ENCODE data around the gene DLX4.

Gene DLX4

DNA sequence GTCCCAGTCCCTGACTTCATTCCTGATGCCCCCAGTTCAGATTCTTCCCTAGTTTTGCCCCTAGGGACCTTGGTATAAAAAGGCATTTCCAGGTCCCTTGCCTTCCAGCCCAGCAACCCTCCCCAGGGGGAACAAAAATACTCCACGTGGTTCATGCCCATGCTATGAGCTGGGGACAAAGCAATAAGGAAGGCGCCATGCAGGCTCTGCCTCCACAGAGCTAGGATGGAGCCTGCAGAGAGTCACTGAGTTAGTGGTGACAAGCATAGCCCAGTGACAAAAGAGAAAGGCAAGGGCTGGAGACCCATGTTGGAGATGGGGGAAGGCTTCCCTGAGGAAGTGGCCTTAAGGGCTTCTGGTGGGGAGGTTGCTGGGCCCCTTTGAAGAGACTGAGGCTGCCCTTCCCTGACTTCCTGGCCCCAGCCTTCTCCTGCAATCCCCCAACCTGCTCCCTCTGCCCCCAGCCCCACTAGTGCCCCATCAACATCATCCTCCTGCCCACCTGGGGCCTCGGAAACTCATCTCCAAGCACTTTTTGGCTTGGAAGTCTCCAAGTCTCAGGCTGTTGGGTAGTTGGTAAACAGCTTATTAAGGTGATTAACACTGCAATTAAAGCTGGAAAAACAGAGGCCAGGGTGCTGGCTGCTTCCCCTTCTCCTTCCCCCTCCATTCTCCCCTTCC is 16.5 kb downstream of the DLX4 start:
- Mint-ChIP-seq H3K27ac (no peak overlapping the region), H3K36me3 (no peaks in the 10 kb centered on the region), H3K9me3 (no peaks in the 10 kb centered on the region), H3K27me3 (peaks cover 90% of the 10 kb centered on the region), H3K4me3 (no peak overlapping the region), H3K4me1 (peaks cover 5% of the 10 kb centered on the region)
- no peak for ATAC-seq

GRCh38 chr17:49986396-49987289 is 17.7 kb downstream of the DLX4 start:
- ATAC-seq = no peak
- Mint-ChIP-seq H3K27ac (no peak overlapping the region), H3K27me3 (peaks cover 89% of the 10 kb centered on the region), H3K4me3 (no peak overlapping the region), H3K36me3 (no peaks in the 10 kb centered on the region), H3K9me3 (no peaks in the 10 kb centered on the region), H3K4me1 (peaks cover 5% of the 10 kb centered on the region)

- ATAC-seq = no peak
- no peaks in the 10 kb centered on the region for H3K36me3 Mint-ChIP-seq
- H3K27ac Mint-ChIP-seq = no peak overlapping the region
- H3K9me3 Mint-ChIP-seq = no peaks in the 10 kb centered on the region
- H3K27me3 Mint-ChIP-seq = peaks cover 89% of the 10 kb centered on the region
- H3K4me3 Mint-ChIP-seq = no peak overlapping the region
- H3K4me1 Mint-ChIP-seq = peaks cover 5% of the 10 kb centered on the region
Measured at GRCh38 chr17:49987290-49987585, 18.2 kb downstream of the DLX4 start.

GRCh38 chr17:49987681-49988441 is 18.9 kb downstream of the DLX4 start:
- no peak for ATAC-seq
- no peaks in the 10 kb centered on the region for H3K36me3 Mint-ChIP-seq
- H3K4me1 Mint-ChIP-seq = peaks cover 5% of the 10 kb centered on the region
- H3K27me3 Mint-ChIP-seq = peaks cover 92% of the 10 kb centered on the region
- H3K27ac Mint-ChIP-seq = no peak overlapping the region
- H3K9me3 Mint-ChIP-seq = no peaks in the 10 kb centered on the region
- no peak overlapping the region for H3K4me3 Mint-ChIP-seq

GRCh38 chr17:49989518-49989880 is 20.5 kb downstream of the DLX4 start:
- Mint-ChIP-seq H3K9me3 (no peaks in the 10 kb centered on the region), H3K4me3 (no peak overlapping the region), H3K4me1 (peaks cover 14% of the 10 kb centered on the region), H3K27me3 (peaks cover 96% of the 10 kb centered on the region), H3K27ac (no peak overlapping the region), H3K36me3 (no peaks in the 10 kb centered on the region)
- ATAC-seq = no peak

DNA sequence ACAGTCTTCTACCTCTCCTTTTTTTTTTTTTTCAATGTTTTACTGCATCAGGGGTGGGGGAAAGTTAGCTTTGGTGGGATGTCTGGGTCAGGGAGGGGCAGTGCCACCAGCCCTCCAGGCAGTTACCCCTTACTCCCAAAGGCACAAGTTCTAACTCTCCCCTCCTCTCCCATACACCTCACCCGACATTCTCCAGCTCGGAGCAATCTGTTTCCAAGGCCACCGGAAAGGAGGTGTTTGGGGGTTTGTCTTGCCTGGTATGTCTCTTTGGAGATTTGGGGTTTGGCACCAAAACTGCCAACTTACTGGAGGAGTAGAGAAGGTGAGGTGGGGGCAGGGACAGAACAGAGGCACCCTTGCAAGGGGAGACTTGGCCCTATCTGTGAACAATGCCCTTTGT is 21.3 kb downstream of the DLX4 start:
- Mint-ChIP-seq H3K27me3 (peaks cover 96% of the 10 kb centered on the region), H3K4me3 (no peak overlapping the region), H3K36me3 (no peaks in the 10 kb centered on the region), H3K9me3 (no peaks in the 10 kb centered on the region), H3K4me1 (peaks cover 22% of the 10 kb centered on the region), H3K27ac (no peak overlapping the region)
- no peak for ATAC-seq

DNA sequence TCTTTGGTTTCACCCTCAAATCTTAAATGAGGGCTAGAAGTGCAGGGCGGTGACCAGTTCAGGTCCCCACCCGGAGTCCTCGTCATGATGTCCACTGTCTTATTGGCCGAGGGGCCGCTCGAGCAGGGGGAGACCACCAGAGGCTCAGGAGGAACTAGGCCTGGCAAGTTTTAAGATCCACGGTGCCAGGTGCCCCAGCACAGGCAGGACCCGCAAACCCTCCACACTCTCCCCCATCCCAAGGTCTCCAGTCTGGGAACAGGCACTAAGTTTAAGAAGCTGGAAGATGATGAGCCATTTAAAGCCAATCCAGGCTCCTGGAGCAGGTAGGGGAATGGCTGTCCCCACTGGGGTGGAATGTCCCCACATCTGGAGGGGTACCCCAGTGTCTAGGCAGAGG is 21.9 kb downstream of the DLX4 start:
- H3K4me1 Mint-ChIP-seq = peaks cover 25% of the 10 kb centered on the region
- H3K9me3 Mint-ChIP-seq = no peaks in the 10 kb centered on the region
- peaks cover 96% of the 10 kb centered on the region for H3K27me3 Mint-ChIP-seq
- no peak overlapping the region for H3K27ac Mint-ChIP-seq
- ATAC-seq = no peak
- H3K4me3 Mint-ChIP-seq = no peak overlapping the region
- no peaks in the 10 kb centered on the region for H3K36me3 Mint-ChIP-seq

DNA sequence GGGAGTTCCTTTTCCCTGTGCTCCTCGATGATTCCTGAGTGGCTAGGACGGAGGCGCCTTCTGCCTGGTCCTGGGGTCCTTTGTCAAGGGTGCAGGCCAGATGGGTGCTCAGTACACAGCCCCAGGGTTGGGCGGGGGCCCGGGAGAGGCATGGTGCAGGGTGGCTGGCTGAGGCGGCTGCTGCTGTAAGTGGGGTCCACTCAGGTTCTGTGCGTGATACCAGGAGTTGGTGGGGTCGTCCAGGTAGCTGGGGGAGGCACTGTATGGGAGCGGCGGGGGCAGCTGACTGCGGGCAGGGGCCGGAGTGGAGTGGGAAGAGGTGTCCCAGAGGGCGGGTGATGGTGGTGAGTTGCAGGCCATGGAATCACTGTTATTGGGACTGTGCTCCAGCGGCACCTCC is 22.4 kb downstream of the DLX4 start:
- H3K9me3 Mint-ChIP-seq = no peaks in the 10 kb centered on the region
- peaks cover 29% of the 10 kb centered on the region for H3K4me1 Mint-ChIP-seq
- H3K4me3 Mint-ChIP-seq = no peak overlapping the region
- H3K27ac Mint-ChIP-seq = no peak overlapping the region
- peaks cover 96% of the 10 kb centered on the region for H3K27me3 Mint-ChIP-seq
- no peak for ATAC-seq
- no peaks in the 10 kb centered on the region for H3K36me3 Mint-ChIP-seq

DNA sequence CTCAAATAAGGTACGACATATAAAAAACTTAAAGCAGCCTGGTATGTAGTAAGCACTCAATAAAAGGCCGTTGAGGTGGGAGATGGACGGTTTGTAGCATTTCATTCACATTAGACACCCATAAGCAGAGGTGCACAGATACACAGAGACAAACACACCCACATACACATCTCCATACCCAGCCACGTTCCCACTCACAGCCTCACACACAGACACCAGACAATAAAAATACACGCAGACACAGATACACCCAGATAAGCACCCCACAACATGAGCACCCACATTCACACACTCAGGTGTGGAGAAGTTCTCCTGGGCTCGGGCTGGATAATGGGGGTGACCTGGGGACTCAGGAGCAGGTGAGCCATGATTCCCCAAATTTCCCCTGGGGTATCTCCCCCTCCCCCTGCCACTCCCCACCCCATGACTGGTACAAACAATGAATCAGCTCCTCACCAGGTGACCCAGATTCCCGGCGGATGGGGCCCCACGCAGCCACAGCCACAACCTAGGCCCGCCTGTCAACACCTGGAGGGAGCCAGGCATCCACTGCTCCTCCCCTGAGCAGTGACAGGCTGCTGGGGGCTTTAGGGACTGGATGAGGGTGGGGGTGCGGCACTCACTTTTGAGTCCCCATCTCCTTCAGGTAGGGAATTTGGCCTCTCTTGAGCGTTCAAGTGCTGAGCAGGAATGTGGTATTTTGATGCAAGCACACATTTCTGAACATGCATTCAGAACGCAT is 23.4 kb downstream of the DLX4 start:
- Mint-ChIP-seq H3K4me3 (no peak overlapping the region), H3K27ac (no peak overlapping the region), H3K4me1 (peaks cover 34% of the 10 kb centered on the region), H3K9me3 (no peaks in the 10 kb centered on the region), H3K27me3 (peaks cover 96% of the 10 kb centered on the region), H3K36me3 (no peaks in the 10 kb centered on the region)
- ATAC-seq = no peak

DNA sequence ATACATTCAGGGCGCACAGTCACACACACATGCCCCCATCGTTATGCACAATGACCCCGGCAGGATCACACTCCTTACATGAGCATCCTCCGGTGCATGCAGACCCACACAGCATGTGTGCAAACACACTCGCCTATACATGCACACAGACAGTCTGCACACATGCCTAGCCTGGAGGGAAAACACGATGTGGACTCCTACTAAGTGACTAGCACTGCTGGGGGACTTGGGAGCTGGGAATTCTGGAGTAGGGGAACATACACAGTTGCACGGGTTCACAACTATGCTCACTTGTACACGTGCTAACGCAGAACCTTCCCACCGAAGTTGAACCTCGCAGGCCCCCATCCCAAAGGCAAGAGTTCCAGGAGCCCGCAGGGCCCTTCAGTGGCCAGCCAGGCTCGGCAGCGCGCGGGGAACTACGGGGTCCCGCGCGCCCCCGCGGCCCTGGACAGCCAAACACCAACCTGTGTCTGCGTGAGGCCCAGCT is 24.0 kb downstream of the DLX4 start:
- Mint-ChIP-seq H3K4me3 (peak overlapping the region; percentile 16), H3K27me3 (peaks cover 96% of the 10 kb centered on the region), H3K36me3 (no peaks in the 10 kb centered on the region), H3K27ac (no peak overlapping the region), H3K4me1 (peaks cover 34% of the 10 kb centered on the region), H3K9me3 (no peaks in the 10 kb centered on the region)
- no peak for ATAC-seq

GRCh38 chr17:49993423-49994060 is 24.6 kb downstream of the DLX4 start:
- ATAC-seq = no peak
- Mint-ChIP-seq H3K4me3 (peak overlapping the region; percentile 75), H3K27ac (peak overlapping the region; percentile 52), H3K4me1 (peaks cover 29% of the 10 kb centered on the region), H3K36me3 (no peaks in the 10 kb centered on the region), H3K9me3 (no peaks in the 10 kb centered on the region), H3K27me3 (peaks cover 96% of the 10 kb centered on the region)

DNA sequence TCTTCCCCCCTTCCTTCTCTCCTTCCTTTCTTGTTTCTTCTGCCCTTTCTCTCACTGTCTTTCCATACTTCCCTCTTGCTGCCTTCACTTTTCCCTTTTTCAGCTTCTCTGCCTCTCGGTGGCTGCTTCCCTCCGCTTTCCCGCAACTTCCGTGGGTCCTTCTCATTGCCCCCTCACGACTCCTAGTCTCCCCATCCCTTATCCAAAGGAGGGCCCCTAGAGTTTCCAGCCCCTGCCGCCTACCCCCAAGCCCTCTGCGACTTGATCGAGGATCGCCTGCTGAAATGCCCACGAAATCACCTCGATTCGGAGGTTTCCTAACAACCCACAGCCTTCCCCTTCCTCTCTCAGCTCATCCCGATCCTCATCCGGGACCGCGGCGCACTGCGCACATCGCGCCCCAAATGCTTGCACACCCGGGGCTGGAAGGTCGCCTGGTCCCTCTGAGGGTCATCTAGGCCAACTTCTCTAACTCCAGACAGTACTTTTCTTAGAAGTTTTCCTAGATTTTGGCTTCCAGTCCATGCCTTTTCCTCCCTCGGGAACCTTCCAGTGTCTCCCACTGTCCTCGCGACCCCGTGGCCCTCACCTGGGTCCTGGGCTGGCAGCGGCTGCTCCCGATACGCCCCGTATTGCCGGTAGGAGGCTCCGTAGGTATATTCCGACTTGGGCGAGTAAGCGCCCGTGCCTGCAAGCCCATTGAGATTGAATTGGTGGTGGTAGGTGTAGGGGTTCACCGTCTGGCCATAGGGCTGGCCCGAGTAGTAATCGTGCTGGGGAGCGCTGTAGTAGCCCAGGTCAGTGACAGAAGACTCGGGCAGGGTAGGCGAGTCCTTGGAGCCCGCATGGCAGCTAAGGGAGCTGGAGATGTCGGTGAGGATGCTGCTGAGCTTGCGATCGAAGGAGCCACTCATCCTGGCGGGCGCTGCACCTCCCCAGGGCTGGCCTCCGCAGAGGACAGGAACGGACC is 25.4 kb downstream of the DLX4 start:
- no peaks in the 10 kb centered on the region for H3K36me3 Mint-ChIP-seq
- H3K9me3 Mint-ChIP-seq = no peaks in the 10 kb centered on the region
- H3K4me1 Mint-ChIP-seq = peaks cover 29% of the 10 kb centered on the region
- H3K4me3 Mint-ChIP-seq = peak overlapping the region; percentile 75
- H3K27me3 Mint-ChIP-seq = peaks cover 96% of the 10 kb centered on the region
- H3K27ac Mint-ChIP-seq = peak overlapping the region; percentile 52
- ATAC-seq = no peak

GRCh38 chr17:49995055-49995738 is 26.2 kb downstream of the DLX4 start, which contains the start of gene DLX3:
Gene DLX3, minus strand, starts transcription at chr17:49995224. Its CDS starts 226 bp downstream, at chr17:49994998.
- ATAC-seq = no peak

More at GRCh38 chr17:49995055-49995738, 26.2 kb downstream of the DLX4 start, which contains the start of gene DLX3:
- peaks cover 94% of the 10 kb centered on the region for H3K27me3 Mint-ChIP-seq
- no peaks in the 10 kb centered on the region for H3K36me3 Mint-ChIP-seq
- H3K4me3 Mint-ChIP-seq = peak within 1 kb of the TSS; percentile 75
- H3K9me3 Mint-ChIP-seq = no peaks in the 10 kb centered on the region
- H3K27ac Mint-ChIP-seq = peak within 1 kb of the TSS; percentile 52
- H3K4me1 Mint-ChIP-seq = peaks cover 29% of the 10 kb centered on the region

Data from stimulated activated memory B cell treated with anti-CD40 and anti-IgM and Interleukin-4, amounts not matched to agents 10 μg/mL and 1 μg/mL and 100 μg/mL, for 72 hours (primary cell).